Fibroblast of mammary gland (primary cell): Measurements from ENCODE around the gene TRIM31.
A peak's percentile ranks its signal among the peaks of the same experiment; 100 is the strongest.
"Not testable (repeated sequence)": the region's sequence is repeated elsewhere in the genome, so short reads cannot be mapped to it uniquely, and the experiment has no call there.

Source experiments
- DNase-seq: peaks from one replicate; pipeline ENCODE4 v3.0.0-alpha.2; 2010; ENCODE audit warnings: low read depth
- H3K4me3 ChIP-seq: 2 replicates; pipeline ENCODE4 v1.5.1; 2011; ENCODE audit warnings: low read depth, mild to moderate bottlenecking, low read length, moderate library complexity; ENCODE audit not compliant: control insufficient read depth
- TF ChIP-seq, protein P1 (sequence below): conservative IDR thresholded peaks from 2 replicates; pipeline ENCODE4 v1.5.1; 2011; ENCODE audit warnings: low read depth, low read length, inconsistent platforms; ENCODE audit not compliant: control insufficient read depth, insufficient read depth

Gene TRIM31

DNA sequence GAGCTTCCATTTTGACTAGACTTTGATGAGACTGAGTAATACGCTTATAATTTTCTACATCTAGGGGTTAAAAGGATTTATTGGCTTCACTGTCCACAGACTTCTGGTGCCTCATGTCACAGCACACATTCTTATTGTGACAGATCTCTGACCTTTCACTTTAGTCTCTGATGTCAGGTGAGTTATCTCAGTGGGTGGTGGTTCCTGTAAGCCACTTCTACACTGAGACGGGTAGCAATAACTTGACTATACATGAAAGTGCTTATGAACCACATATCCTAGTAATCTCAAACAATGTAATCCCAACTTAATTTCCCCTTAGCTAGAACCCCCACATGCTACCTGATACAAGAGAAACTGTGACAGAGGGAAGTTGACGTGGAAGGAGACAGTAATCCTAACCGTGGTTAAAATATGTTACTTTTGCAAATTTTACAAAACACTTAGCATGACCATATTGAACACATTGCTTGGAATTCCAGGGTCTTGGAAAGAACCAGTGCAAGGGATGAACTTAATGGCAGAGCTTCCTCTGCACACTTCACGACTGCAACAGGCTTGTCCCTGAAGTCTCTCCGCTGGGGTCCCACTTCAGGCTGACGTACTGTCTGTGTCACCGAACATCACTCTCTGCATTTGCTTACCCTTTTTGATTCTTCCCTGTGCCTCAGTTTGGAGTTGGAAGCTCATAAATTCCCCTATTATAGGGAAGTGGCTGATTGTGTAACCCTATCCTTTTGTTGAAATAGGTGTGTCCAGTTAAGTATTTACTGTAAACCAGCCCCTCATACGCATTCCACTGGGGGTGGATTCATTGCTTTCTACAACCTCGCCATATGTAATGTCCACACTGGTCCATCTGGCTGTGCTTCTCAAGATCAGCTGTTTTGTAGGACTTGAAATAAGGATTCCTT, 16.6 kb upstream of the TRIM31 start:
- TF ChIP-seq, protein P1, sequence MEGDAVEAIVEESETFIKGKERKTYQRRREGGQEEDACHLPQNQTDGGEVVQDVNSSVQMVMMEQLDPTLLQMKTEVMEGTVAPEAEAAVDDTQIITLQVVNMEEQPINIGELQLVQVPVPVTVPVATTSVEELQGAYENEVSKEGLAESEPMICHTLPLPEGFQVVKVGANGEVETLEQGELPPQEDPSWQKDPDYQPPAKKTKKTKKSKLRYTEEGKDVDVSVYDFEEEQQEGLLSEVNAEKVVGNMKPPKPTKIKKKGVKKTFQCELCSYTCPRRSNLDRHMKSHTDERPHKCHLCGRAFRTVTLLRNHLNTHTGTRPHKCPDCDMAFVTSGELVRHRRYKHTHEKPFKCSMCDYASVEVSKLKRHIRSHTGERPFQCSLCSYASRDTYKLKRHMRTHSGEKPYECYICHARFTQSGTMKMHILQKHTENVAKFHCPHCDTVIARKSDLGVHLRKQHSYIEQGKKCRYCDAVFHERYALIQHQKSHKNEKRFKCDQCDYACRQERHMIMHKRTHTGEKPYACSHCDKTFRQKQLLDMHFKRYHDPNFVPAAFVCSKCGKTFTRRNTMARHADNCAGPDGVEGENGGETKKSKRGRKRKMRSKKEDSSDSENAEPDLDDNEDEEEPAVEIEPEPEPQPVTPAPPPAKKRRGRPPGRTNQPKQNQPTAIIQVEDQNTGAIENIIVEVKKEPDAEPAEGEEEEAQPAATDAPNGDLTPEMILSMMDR, result no peak
- no peak overlapping the region for H3K4me3 ChIP-seq
- DNase-seq, result no peak

DNA sequence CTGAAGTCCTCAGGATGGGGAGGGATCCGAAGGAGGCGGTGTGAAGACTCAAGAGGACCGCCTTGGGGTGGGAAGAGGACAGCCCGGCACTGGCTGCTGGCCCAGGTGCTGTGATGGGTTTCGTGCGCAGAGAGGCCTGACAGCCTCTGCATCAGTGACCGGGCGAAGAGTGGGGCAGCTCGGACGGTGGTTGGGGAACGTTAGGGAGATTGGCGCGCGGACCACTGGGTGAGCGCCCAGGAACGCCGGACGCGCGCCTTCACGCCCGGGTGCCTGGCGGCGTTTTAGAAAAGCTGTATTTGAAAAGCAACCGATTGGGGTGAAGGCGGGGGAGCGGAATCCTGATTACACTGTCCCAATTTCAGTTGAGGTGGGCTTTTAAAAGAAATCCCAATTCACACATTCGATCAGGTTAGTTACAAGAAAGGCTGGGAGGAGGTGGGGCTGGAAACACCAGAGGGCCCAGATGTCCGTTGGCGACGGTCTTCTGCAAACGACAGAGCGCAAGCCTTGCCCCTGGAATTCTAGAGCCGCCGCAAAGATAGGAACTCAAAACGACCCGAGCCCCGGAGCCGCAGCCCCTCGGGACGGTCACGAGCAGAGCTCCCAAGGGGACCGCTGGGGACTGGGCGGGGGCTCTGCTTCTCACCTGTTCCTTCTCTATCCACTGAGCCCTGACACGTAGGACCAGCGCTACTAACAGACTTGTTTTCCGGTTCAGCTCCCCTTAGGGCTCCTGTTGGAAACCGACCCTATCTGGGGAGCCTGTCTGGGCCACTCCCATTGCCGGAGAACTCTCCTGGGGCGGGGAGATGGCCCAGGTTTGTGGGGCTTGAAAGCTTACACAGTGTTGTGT, 14.6 kb upstream of the TRIM31 start:
- no peak for DNase-seq
- TF ChIP-seq, protein P1, result no peak
- H3K4me3 ChIP-seq, result no peak overlapping the region

DNA sequence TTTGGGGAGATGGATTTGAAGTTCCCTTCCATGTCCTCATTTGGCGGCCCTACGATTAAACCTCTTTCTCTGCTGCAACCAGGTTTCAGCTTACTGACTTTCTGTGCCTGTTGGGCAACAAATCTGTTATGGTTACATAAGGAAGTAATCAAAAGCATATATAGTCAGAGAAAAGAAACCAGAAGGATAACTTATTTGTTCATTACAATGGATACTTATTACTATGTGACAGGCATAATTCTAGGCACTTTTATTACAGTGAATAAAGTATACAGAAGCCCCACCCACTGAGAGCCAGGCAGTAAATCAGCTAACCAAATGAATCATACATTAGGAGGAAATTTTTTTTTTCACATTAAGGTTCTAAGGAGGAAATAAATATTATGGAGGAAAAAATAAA, 9.6 kb upstream of the TRIM31 start:
- TF ChIP-seq, protein P1, result no peak

DNA sequence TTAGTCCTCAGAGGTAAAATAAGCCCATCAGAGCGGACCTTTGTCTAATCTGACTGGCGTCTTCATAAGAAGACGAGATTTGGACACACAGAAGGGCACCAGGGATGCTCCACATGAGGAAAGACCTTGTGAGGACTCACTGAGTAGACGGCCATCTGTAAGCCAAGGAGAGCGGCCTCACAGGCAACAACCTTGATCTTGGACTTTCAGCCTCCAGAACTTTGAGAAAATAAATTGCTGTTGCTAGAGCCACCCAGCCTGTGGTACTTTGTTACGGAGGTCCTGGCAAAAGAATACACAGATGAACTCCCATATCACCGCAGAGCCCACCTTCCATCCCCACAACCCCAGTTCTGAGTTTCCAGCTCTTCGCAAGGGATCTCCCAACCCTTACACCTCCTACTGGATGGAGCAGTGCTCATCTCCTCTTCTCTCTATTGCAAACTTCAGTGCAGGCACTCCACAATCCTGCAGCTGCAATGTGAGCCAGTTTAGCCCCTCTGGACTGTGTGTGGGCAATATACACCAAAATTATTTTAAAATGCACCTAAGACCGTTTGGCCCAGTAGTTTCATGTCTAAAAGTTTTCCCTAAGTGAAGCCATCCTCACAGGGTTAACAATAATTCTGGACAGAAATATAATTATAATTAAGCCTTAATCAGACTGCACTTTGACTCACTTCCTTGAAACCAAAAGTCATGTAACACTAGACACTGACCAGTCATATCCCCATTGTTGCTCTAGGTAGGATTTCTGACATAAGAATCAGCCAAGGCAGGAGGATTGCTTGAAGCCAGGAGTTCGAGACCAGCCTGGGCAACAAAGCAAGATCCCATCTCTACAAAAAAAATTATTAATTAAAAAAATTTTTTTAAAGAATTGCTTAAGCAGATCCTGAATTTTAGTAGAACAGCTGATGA, 8.8 kb upstream of the TRIM31 start:
- TF ChIP-seq, protein P1, result no peak
- H3K4me3 ChIP-seq, result no peak overlapping the region
- no peak for DNase-seq

More for the DNA sequence above, 9.6 kb upstream of the TRIM31 start:
- peak; percentile 24 for DNase-seq
- H3K4me3 ChIP-seq, result no peak overlapping the region

DNA sequence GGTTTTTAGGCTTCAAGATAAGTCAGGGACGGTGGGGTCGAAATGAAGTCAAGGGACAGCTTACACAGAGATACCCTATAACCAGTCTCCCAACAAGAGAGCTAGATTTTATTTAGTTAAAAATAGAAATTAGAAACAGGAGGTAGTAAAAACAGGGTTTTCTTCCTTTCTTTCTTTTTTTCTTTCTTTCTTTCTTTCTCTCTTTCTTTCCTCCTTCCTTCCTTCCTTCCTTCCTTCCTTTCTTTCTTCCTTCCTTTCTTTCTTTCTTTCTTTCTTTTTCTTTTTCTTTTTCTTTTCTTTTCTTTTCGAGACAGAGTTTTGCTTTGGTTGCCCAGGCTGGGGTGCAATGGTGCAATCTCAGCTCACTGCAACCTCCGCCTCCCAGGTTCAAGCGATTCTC, 5.8 kb upstream of the TRIM31 start:
- DNase-seq, H3K4me3 ChIP-seq: not testable (repeated sequence)

DNA sequence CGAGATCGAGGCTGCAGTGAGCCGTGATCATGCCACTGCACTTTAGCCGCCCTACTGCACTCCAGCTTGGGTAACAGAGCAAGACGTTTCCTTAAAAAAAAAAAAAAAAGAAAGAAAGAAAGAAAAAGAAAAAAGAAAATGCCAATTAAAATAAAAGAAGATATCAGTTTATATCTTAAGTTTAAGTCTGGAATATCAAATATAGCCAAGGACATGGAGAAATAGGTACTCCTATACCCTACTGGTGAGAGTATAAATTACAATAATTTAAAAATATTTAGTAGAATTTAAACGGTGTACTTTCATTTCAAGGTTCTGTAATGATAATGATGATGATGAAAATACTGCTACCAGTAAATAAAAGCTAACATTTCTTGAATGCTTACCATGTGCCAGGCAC, 3.8 kb upstream of the TRIM31 start:
- H3K4me3 ChIP-seq, result no peak overlapping the region
- DNase-seq, result no peak
- TF ChIP-seq, protein P1, result no peak
